Caco-2 (cell line): ENCODE data around the gene TEDC2. TPM values are rescaled to one million over a fixed set of nuclear protein-coding genes. Genes with fewer than 3 reads are reported as not detected.

Source experiments
- BruUV-seq: library from RNA; stranded (reverse); fragments of 400-500 nt; replicated peaks from 2 replicates; lab custom pipeline; 2021; lab: Mats Ljungman, UMichigan
- CTCF ChIA-PET: fragments of 300-600 bp; sonication (Branson Sonifier 250); formaldehyde crosslinking; loops from one replicate; lab custom pipeline; 2022; ENCODE audit warnings: antibody characterized with exemption; lab: Charles Lee
- POLR2A ChIA-PET: fragments of 300-600 bp; sonication (Branson Sonifier 250); formaldehyde crosslinking; loops from one replicate; lab custom pipeline; 2022; ENCODE audit warnings: antibody characterized with exemption; lab: Charles Lee
- DNase-seq, 2 experiments: peaks; one replicate each; pipeline versions ENCODE4 v3.0.0 to v3.0.0-alpha.2; 2020 to 2022
- H3K27me3 ChIP-seq: replicated peaks from 2 replicates; pipeline ENCODE4 v1.6.0; 2011; ENCODE audit warnings: low read length; ENCODE audit not compliant: control insufficient read depth, insufficient read depth
- H3K36me3 ChIP-seq: 2 replicates; pipeline ENCODE4 v1.5.1; 2011; ENCODE audit warnings: low read length; ENCODE audit not compliant: control insufficient read depth, insufficient read depth
- H3K4me1 ChIP-seq: fragments of 250-450 bp; sonication (Bioruptor Pico); 2 replicates; pipeline ENCODE4 v1.5.1; 2020; ENCODE audit warnings: mild to moderate bottlenecking
- H3K4me3 ChIP-seq: 2 replicates; pipeline ENCODE4 v1.5.1; 2011; ENCODE audit warnings: low read depth, mild to moderate bottlenecking, control low read depth, low read length
- H3K9me3 ChIP-seq: fragments of 250-450 bp; sonication (Bioruptor Pico); 2 replicates; pipeline ENCODE4 v1.5.1; 2020; ENCODE audit warnings: mild to moderate bottlenecking, moderate library complexity
- H3K27ac Mint-ChIP-seq: one replicate; pipeline ENCODE4 v1.8.0; 2022; ENCODE audit warnings: mixed read lengths; ENCODE audit not compliant: unreplicated experiment
- H3K27me3 Mint-ChIP-seq: one replicate; pipeline ENCODE4 v1.8.0; 2022; ENCODE audit warnings: mixed read lengths; ENCODE audit not compliant: insufficient read depth, unreplicated experiment
- H3K36me3 Mint-ChIP-seq: one replicate; pipeline ENCODE4 v1.8.0; 2022; ENCODE audit warnings: mild to moderate bottlenecking, mixed read lengths; ENCODE audit not compliant: insufficient read depth, unreplicated experiment
- H3K4me1 Mint-ChIP-seq: one replicate; pipeline ENCODE4 v1.8.0; 2022; ENCODE audit warnings: low read depth, mixed read lengths; ENCODE audit not compliant: unreplicated experiment
- H3K4me3 Mint-ChIP-seq: one replicate; pipeline ENCODE4 v1.8.0; 2022; ENCODE audit warnings: mild to moderate bottlenecking, moderate library complexity, mixed read lengths; ENCODE audit not compliant: unreplicated experiment
- H3K9me3 Mint-ChIP-seq: one replicate; pipeline ENCODE4 v1.8.0; 2022; ENCODE audit warnings: mixed read lengths; ENCODE audit not compliant: unreplicated experiment
- intact Hi-C: fragments of 100-400 bp; cut with micrococcal nuclease; formaldehyde crosslinking; loops from one replicate; pipeline ENCODE4 v1.10.0; 2022; ENCODE audit not compliant: unreplicated experiment
- microRNA-seq: library from miRNA; unstranded; fragments of <30 nt; microRNA quantifications from one replicate; pipeline ENCODE4 v1.2.0, GENCODE V29; 2022
- total RNA-seq: library from RNA; stranded (reverse); gene quantifications from 2 replicates; pipeline ENCODE4 v1.2.3, GENCODE V29; 2022
- TF ChIP-seq, protein P1 (sequence below), 2 experiments: fragments of 200-600 bp in 1 of 2; IDR thresholded peaks; 1 replicate in 1 of 2; 2 replicates in 1 of 2; pipeline versions ENCODE4 v1.5.1 to v1.8.0; 2011 to 2022; ENCODE audit warnings: antibody characterized with exemption in 1 of 2, control low read depth in 1 of 2, inconsistent platforms in 1 of 2, low read depth in 1 of 2, low read length in 1 of 2, mild to moderate bottlenecking in 1 of 2, moderate library complexity in 1 of 2; ENCODE audit not compliant: insufficient read depth in 1 of 2, severe bottlenecking in 1 of 2, unreplicated experiment in 1 of 2

The TEDC2 gene
- total RNA-seq, 1 experiment from 2014 or later = 29.0 TPM

DNA sequence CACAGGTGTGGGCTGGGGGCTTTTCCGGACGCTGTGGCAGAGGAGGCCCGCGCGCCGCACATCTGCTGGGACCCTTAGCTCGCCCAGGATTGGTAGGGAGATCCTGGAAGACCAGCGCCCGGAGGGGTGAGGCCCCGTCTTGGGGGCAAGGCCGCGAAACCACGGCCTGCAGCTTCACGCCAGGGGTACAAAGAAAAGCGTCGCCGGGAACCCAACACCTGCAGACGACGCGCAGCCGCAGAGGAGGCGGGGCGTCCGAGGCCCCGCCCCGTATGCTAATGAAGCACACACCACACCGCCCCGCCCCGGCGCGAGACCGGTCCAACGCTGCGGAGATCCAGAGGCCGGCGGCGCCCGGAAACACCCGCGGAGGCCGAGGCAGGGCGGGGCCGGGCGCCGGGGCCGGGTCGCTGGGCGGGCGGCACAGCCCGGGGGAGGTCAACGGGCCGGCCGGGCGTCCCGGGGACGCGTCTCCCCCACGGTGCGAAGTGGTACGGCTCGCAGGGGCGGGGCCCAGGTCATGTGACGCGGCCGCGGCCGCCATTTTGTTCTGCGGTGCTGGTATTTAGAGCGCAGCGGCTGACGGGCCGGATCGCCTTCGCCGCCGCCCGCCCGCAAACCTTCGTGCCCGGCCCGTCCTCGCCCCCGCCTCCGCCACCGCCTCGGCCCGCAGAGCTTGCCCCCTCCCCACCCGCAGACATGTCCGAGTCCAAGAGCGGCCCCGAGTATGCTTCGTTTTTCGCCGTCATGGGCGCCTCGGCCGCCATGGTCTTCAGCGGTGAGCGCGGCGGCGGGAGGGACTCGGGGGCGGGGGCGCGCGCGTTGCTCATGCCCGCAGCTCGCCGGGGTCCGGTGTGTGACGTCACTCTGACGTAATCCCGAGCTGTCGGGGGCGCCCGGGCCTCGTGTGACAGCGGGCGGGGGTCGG lies 53.8 kb downstream of the TEDC2 start, which contains the start of gene ATP6V0C:
TSS of gene ATP6V0C (plus strand) at position 548 of the 928 bp plus-strand sequence. CDS start at position 700, 152 bp downstream.
- H3K27ac Mint-ChIP-seq = peak within 1 kb of the TSS; percentile 87
- TF ChIP-seq, protein P1, sequence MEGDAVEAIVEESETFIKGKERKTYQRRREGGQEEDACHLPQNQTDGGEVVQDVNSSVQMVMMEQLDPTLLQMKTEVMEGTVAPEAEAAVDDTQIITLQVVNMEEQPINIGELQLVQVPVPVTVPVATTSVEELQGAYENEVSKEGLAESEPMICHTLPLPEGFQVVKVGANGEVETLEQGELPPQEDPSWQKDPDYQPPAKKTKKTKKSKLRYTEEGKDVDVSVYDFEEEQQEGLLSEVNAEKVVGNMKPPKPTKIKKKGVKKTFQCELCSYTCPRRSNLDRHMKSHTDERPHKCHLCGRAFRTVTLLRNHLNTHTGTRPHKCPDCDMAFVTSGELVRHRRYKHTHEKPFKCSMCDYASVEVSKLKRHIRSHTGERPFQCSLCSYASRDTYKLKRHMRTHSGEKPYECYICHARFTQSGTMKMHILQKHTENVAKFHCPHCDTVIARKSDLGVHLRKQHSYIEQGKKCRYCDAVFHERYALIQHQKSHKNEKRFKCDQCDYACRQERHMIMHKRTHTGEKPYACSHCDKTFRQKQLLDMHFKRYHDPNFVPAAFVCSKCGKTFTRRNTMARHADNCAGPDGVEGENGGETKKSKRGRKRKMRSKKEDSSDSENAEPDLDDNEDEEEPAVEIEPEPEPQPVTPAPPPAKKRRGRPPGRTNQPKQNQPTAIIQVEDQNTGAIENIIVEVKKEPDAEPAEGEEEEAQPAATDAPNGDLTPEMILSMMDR (IDR thresholded peaks at IDR 0.05; ENCODE audit: insufficient read depth in 1 of 2, low read depth in 1 of 2, low read length in 1 of 2, severe bottlenecking in 1 of 2, unreplicated experiment in 1 of 2) = no peak
- no TSS peak for BruUV-seq
- Histone ChIP-seq H3K36me3 (peaks cover 3% of the 10 kb centered on the region), H3K4me1 (peaks cover 17% of the 10 kb centered on the region), H3K4me3 (peak within 1 kb of the TSS; percentile 99), H3K27me3 (no peaks in the 10 kb centered on the region), H3K9me3 (no peaks in the 10 kb centered on the region)
- DNase-seq = peak; percentile 94 to 95
- intact Hi-C loops = no loop called here
- CTCF ChIA-PET = interaction anchor here (0.5 to 2.1 kb wide), 3 partner anchors 11 to 12 kb away, joined by 3 to 11 read pairs (median 8); no protein-coding TSS in a partner anchor
- H3K4me3 Mint-ChIP-seq = peak within 1 kb of the TSS; percentile 86
- no peaks in the 10 kb centered on the region for H3K9me3 Mint-ChIP-seq
- POLR2A ChIA-PET = interaction anchor here (0.5 to 0.6 kb wide), 2 partner anchors 36 to 244 kb away, joined by 3 to 4 read pairs; no protein-coding TSS in a partner anchor
- peaks cover 46% of the 10 kb centered on the region for H3K36me3 Mint-ChIP-seq
- peaks cover 27% of the 10 kb centered on the region for H3K4me1 Mint-ChIP-seq
- no peaks in the 10 kb centered on the region for H3K27me3 Mint-ChIP-seq

Small RNAs within 50 kb of the gene (microRNA-seq; reads per million reads assigned to microRNA genes)
- not detected for gene MIR6767
- 1.1 reads per million for gene MIR6768

Other genes starting within 250 kb of the TEDC2 start
- 5.4 and 10.0 TPM in 2 replicates for gene BRICD5, start 249.2 kb upstream of the TEDC2 start, total RNA-seq
- gene PGP, start 245.3 kb upstream of the TEDC2 start, total RNA-seq = 31.1 and 36.2 TPM in 2 replicates
- 29.5 and 30.1 TPM in 2 replicates for gene E4F1, start 236.5 kb upstream of the TEDC2 start, total RNA-seq
- 0.27 and 1.00 TPM in 2 replicates for gene DNASE1L2, start 223.7 kb upstream of the TEDC2 start, total RNA-seq
- 135 and 157 TPM in 2 replicates for gene ECI1, start 208.5 kb upstream of the TEDC2 start, total RNA-seq
- 207 and 210 TPM in 2 replicates for gene RNPS1, start 192.0 kb upstream of the TEDC2 start, total RNA-seq
- gene ABCA3, start 119.4 kb upstream of the TEDC2 start, total RNA-seq = 14.6 and 16.1 TPM in 2 replicates
- 48.7 and 52.4 TPM in 2 replicates for gene CCNF, start 30.7 kb upstream of the TEDC2 start, total RNA-seq
- gene NTN3, start 11.2 kb downstream of the TEDC2 start, total RNA-seq = 0.30 and 0.39 TPM in 2 replicates
- 20.8 and 22.6 TPM in 2 replicates for gene TBC1D24, start 15.0 kb downstream of the TEDC2 start, total RNA-seq
- gene ATP6V0C, start 53.8 kb downstream of the TEDC2 start, total RNA-seq = 200 and 204 TPM in 2 replicates
- 62.3 and 67.2 TPM in 2 replicates for gene AMDHD2, start 60.3 kb downstream of the TEDC2 start, total RNA-seq
- 0.63 and 0.68 TPM in 2 replicates for gene CEMP1, start 71.3 kb downstream of the TEDC2 start, total RNA-seq
- 60.5 and 69.8 TPM in 2 replicates for gene PDPK1, start 77.9 kb downstream of the TEDC2 start, total RNA-seq
- gene KCTD5, start 222.4 kb downstream of the TEDC2 start, total RNA-seq = 30.4 and 33.3 TPM in 2 replicates